Measurements from ENCODE around the gene TRAPPC3L. TPM values are rescaled to one million over a fixed set of nuclear protein-coding genes. Genes with fewer than 3 reads are reported as not detected.

The TRAPPC3L gene
- polyA plus RNA-seq (2013) = 0.03 TPM

DNA sequence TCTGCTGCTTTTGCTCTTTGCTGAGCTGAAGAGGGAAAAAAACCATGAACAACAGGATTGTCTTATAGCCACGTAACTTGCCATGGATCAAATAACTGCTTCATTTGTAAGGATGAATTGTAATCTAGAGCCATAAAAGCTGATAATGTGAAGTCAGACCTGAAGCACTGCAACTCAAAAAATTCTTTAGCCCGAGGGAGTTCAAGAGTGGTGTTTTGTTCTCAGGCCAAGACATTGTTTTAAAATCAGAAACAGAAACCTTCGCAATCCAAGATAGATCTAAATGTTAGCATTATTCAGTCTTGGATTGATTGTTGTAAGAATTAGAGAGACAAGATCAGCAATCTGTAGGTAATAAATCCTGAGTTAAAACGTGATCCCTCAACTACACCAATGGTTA lies at the start of gene TRAPPC3L:
Gene TRAPPC3L, minus strand, starts transcription at position 34 of the 400 bp plus-strand sequence. CDS start 170 bp downstream, outside the sequence.
- no peak within 1 kb of the TSS for H3K4me3 ChIP-seq (ENCODE audit: control insufficient read depth in 1 of 7, extremely low read depth in 1 of 7, insufficient read depth in 4 of 7, low read depth in 2 of 7, low read length in 6 of 7)
- H3K27ac ChIP-seq (ENCODE audit: insufficient read depth in 1 of 2, low read depth in 1 of 2, low read length in 2 of 2, poor library complexity in 1 of 2, severe bottlenecking in 2 of 2) = no peak within 1 kb of the TSS
- no peaks in the 10 kb centered on the region for H3K4me1 ChIP-seq (ENCODE audit: control extremely low read depth in 1 of 4, control insufficient read depth in 4 of 4, insufficient read depth in 4 of 4, low read length in 3 of 4)
- POLR2A ChIA-PET = no interaction called here
- CTCF ChIA-PET = interaction anchor here (1.3 kb wide), 1 partner anchor 10 kb away, joined by 4 read pairs; no protein-coding TSS in a partner anchor
- no peaks in the 10 kb centered on the region for H3K36me3 ChIP-seq (ENCODE audit: control insufficient read depth in 4 of 4, insufficient read depth in 4 of 4, low read length in 3 of 4)
- WGBS (ENCODE audit: insufficient coverage) = 96% methylated on average over 3 of the region's 4 CpGs
- no peak for DNase-seq
- H3K27me3 ChIP-seq (replicated peaks in 2 of 5; ENCODE audit: control insufficient read depth in 4 of 5, insufficient read depth in 5 of 5, low read length in 4 of 5) = peaks cover 0 to 2% (median 0%) of the 10 kb centered on the region in 5 experiments
- no peaks in the 10 kb centered on the region for H3K9me3 ChIP-seq (ENCODE audit: control extremely low read depth in 1 of 5, control insufficient read depth in 4 of 5, insufficient read depth in 2 of 5, low read depth in 1 of 5, low read length in 4 of 5)

DNA sequence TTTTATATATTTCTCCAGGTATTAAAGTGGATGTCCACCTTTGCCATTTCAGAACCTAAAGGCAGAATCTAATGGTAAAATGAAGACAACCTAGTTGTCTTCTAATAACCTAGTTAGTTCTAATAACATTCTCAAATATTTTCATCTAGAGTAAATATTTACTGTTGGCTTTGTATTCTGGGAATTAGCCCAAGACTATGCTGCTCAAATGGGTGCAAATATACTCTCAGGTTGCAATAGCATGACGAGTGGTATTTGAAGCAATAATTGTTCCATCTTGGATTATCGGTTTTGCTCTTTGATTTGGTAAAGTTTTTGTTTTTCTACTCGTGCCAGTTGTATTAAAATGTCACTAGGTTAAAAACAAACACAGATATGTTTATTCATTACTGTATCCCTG lies 49.8 kb upstream of the TRAPPC3L start:
- CTCF ChIA-PET = interaction anchor here (1.1 kb wide), 1 partner anchor 24 kb away, joined by 3 read pairs; the partner anchor contains the start of gene RWDD1
- Histone ChIP-seq H3K4me1 (ENCODE audit: control extremely low read depth in 1 of 4, control insufficient read depth in 4 of 4, insufficient read depth in 4 of 4, low read length in 3 of 4) (no peaks in the 10 kb centered on the region), H3K4me3 (ENCODE audit: control insufficient read depth in 1 of 7, extremely low read depth in 1 of 7, insufficient read depth in 4 of 7, low read depth in 2 of 7, low read length in 6 of 7) (no peak overlapping the region), H3K27me3 (replicated peaks in 2 of 5; ENCODE audit: control insufficient read depth in 4 of 5, insufficient read depth in 5 of 5, low read length in 4 of 5) (no peaks in the 10 kb centered on the region), H3K9me3 (ENCODE audit: control extremely low read depth in 1 of 5, control insufficient read depth in 4 of 5, insufficient read depth in 2 of 5, low read depth in 1 of 5, low read length in 4 of 5) (no peaks in the 10 kb centered on the region), H3K27ac (ENCODE audit: insufficient read depth in 1 of 2, low read depth in 1 of 2, low read length in 2 of 2, poor library complexity in 1 of 2, severe bottlenecking in 2 of 2) (no peak overlapping the region), H3K36me3 (ENCODE audit: control insufficient read depth in 4 of 4, insufficient read depth in 4 of 4, low read length in 3 of 4) (peaks cover 10 to 38% (median 22%) of the 10 kb centered on the region in 4 experiments)
- no peak for DNase-seq
- WGBS (ENCODE audit: insufficient coverage) = no CpG with 5 or more reads among the region's 3 CpGs
- POLR2A ChIA-PET = no interaction called here

GRCh38 chr6:116586738-116587137 lies 41.3 kb upstream of the TRAPPC3L start:
- ChIA-PET POLR2A (no interaction called here), CTCF (no interaction called here)
- no CpG with 5 or more reads among the region's 2 CpGs for WGBS (ENCODE audit: insufficient coverage)
- H3K27ac ChIP-seq (ENCODE audit: insufficient read depth in 1 of 2, low read depth in 1 of 2, low read length in 2 of 2, poor library complexity in 1 of 2, severe bottlenecking in 2 of 2) = no peak overlapping the region
- H3K36me3 ChIP-seq (ENCODE audit: control insufficient read depth in 4 of 4, insufficient read depth in 4 of 4, low read length in 3 of 4) = peaks cover 10 to 58% (median 28%) of the 10 kb centered on the region in 4 experiments
- H3K27me3 ChIP-seq (replicated peaks in 2 of 5; ENCODE audit: control insufficient read depth in 4 of 5, insufficient read depth in 5 of 5, low read length in 4 of 5) = no peaks in the 10 kb centered on the region
- no peak overlapping the region for H3K4me3 ChIP-seq (ENCODE audit: control insufficient read depth in 1 of 7, extremely low read depth in 1 of 7, insufficient read depth in 4 of 7, low read depth in 2 of 7, low read length in 6 of 7)
- peaks cover 0 to 6% (median 0%) of the 10 kb centered on the region in 5 experiments for H3K9me3 ChIP-seq (ENCODE audit: control extremely low read depth in 1 of 5, control insufficient read depth in 4 of 5, insufficient read depth in 2 of 5, low read depth in 1 of 5, low read length in 4 of 5)
- DNase-seq = no peak
- H3K4me1 ChIP-seq (ENCODE audit: control extremely low read depth in 1 of 4, control insufficient read depth in 4 of 4, insufficient read depth in 4 of 4, low read length in 3 of 4) = no peaks in the 10 kb centered on the region

GRCh38 chr6:116586276-116586675 lies 40.8 kb upstream of the TRAPPC3L start:
- Histone ChIP-seq H3K36me3 (ENCODE audit: control insufficient read depth in 4 of 4, insufficient read depth in 4 of 4, low read length in 3 of 4) (peaks cover 12 to 57% (median 25%) of the 10 kb centered on the region in 4 experiments), H3K4me3 (ENCODE audit: control insufficient read depth in 1 of 7, extremely low read depth in 1 of 7, insufficient read depth in 4 of 7, low read depth in 2 of 7, low read length in 6 of 7) (no peak overlapping the region), H3K27ac (ENCODE audit: insufficient read depth in 1 of 2, low read depth in 1 of 2, low read length in 2 of 2, poor library complexity in 1 of 2, severe bottlenecking in 2 of 2) (no peak overlapping the region), H3K9me3 (ENCODE audit: control extremely low read depth in 1 of 5, control insufficient read depth in 4 of 5, insufficient read depth in 2 of 5, low read depth in 1 of 5, low read length in 4 of 5) (peaks cover 0 to 6% (median 0%) of the 10 kb centered on the region in 5 experiments), H3K4me1 (ENCODE audit: control extremely low read depth in 1 of 4, control insufficient read depth in 4 of 4, insufficient read depth in 4 of 4, low read length in 3 of 4) (no peaks in the 10 kb centered on the region), H3K27me3 (replicated peaks in 2 of 5; ENCODE audit: control insufficient read depth in 4 of 5, insufficient read depth in 5 of 5, low read length in 4 of 5) (no peaks in the 10 kb centered on the region)
- POLR2A ChIA-PET = no interaction called here
- DNase-seq = no peak
- CTCF ChIA-PET = no interaction called here

DNA sequence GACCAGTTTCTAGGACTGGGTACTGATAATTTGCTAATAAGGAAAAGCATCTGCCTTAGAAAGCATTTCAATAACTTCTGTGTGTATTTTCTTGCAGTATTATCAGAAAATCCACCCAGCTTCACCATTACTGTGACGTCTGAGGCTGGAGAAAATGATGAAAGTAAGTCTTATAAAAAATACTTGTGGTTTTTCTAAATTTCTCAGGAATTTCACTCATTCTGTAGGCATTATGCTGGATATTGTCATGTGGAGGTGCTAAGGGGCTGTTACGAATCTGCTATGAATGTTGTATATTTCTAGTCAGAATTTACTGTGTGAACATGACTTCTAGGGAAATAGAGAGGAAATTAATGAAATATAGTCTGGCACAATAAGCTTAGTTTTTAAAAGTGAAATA lies 34.7 kb upstream of the TRAPPC3L start:
- CTCF ChIA-PET = no interaction called here
- Histone ChIP-seq H3K4me3 (ENCODE audit: control insufficient read depth in 1 of 7, extremely low read depth in 1 of 7, insufficient read depth in 4 of 7, low read depth in 2 of 7, low read length in 6 of 7) (no peak overlapping the region), H3K4me1 (ENCODE audit: control extremely low read depth in 1 of 4, control insufficient read depth in 4 of 4, insufficient read depth in 4 of 4, low read length in 3 of 4) (no peaks in the 10 kb centered on the region), H3K36me3 (ENCODE audit: control insufficient read depth in 4 of 4, insufficient read depth in 4 of 4, low read length in 3 of 4) (peaks cover 20 to 28% (median 24%) of the 10 kb centered on the region in 4 experiments), H3K27me3 (replicated peaks in 2 of 5; ENCODE audit: control insufficient read depth in 4 of 5, insufficient read depth in 5 of 5, low read length in 4 of 5) (no peaks in the 10 kb centered on the region), H3K9me3 (ENCODE audit: control extremely low read depth in 1 of 5, control insufficient read depth in 4 of 5, insufficient read depth in 2 of 5, low read depth in 1 of 5, low read length in 4 of 5) (no peaks in the 10 kb centered on the region), H3K27ac (ENCODE audit: insufficient read depth in 1 of 2, low read depth in 1 of 2, low read length in 2 of 2, poor library complexity in 1 of 2, severe bottlenecking in 2 of 2) (no peak overlapping the region)
- DNase-seq = no peak
- POLR2A ChIA-PET = no interaction called here
- WGBS (ENCODE audit: insufficient coverage) = 100% methylated on average over 1 of the region's 2 CpGs

DNA sequence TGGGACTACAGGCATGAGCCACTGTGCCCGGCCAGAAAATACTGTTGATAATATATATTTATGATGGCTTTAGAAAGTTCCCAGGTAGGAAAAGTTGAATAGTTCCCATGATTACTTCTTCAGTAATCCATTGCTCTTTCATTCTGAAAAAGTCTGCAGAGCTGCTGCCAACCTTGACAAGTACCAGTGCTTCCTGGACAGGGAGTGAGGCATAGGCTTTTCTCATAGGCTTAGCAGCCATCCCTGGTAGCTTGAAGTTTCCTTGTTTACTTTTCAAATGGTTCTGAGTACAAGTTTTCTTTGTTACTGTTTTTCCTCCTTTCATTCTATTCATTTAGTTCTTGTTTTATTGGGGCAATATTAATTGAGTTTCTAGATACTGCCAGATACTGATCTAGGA lies 33.7 kb upstream of the TRAPPC3L start:
- POLR2A ChIA-PET = no interaction called here
- no peaks in the 10 kb centered on the region for H3K9me3 ChIP-seq (ENCODE audit: control extremely low read depth in 1 of 5, control insufficient read depth in 4 of 5, insufficient read depth in 2 of 5, low read depth in 1 of 5, low read length in 4 of 5)
- no peaks in the 10 kb centered on the region for H3K4me1 ChIP-seq (ENCODE audit: control extremely low read depth in 1 of 4, control insufficient read depth in 4 of 4, insufficient read depth in 4 of 4, low read length in 3 of 4)
- H3K27me3 ChIP-seq (replicated peaks in 2 of 5; ENCODE audit: control insufficient read depth in 4 of 5, insufficient read depth in 5 of 5, low read length in 4 of 5) = no peaks in the 10 kb centered on the region
- DNase-seq = no peak
- H3K4me3 ChIP-seq (ENCODE audit: control insufficient read depth in 1 of 7, extremely low read depth in 1 of 7, insufficient read depth in 4 of 7, low read depth in 2 of 7, low read length in 6 of 7) = no peak overlapping the region
- WGBS (ENCODE audit: insufficient coverage) = no CpG with 5 or more reads among the region's 1 CpG
- peaks cover 13 to 28% (median 20%) of the 10 kb centered on the region in 4 experiments for H3K36me3 ChIP-seq (ENCODE audit: control insufficient read depth in 4 of 4, insufficient read depth in 4 of 4, low read length in 3 of 4)
- no peak overlapping the region for H3K27ac ChIP-seq (ENCODE audit: insufficient read depth in 1 of 2, low read depth in 1 of 2, low read length in 2 of 2, poor library complexity in 1 of 2, severe bottlenecking in 2 of 2)
- CTCF ChIA-PET = interaction anchor here (0.8 kb wide), 1 partner anchor 13 kb away, joined by 3 read pairs; no protein-coding TSS in a partner anchor

DNA sequence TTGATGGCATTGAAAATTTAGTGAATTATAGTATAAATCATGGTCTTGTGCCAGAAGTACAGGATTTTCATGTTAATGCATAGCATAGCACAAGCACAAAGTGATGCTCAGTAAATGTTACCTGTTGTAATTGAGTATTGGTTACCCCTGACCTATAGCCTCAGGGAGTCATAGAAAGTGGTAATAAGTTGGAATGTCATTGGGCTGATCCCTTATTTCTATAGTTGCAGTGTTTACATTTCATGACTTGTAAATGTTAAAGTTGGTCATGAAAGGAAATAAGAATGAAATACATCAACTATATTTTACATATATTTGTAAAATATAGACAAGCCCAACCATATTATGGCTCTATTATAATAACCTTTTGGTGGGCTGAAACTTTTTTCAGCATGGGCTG lies 32.9 kb upstream of the TRAPPC3L start:
- POLR2A ChIA-PET = no interaction called here
- Histone ChIP-seq H3K4me1 (ENCODE audit: control extremely low read depth in 1 of 4, control insufficient read depth in 4 of 4, insufficient read depth in 4 of 4, low read length in 3 of 4) (peaks cover 0 to 2% (median under 1%) of the 10 kb centered on the region in 4 experiments), H3K9me3 (ENCODE audit: control extremely low read depth in 1 of 5, control insufficient read depth in 4 of 5, insufficient read depth in 2 of 5, low read depth in 1 of 5, low read length in 4 of 5) (no peaks in the 10 kb centered on the region), H3K4me3 (ENCODE audit: control insufficient read depth in 1 of 7, extremely low read depth in 1 of 7, insufficient read depth in 4 of 7, low read depth in 2 of 7, low read length in 6 of 7) (no peak overlapping the region), H3K36me3 (ENCODE audit: control insufficient read depth in 4 of 4, insufficient read depth in 4 of 4, low read length in 3 of 4) (peaks cover 12 to 24% (median 17%) of the 10 kb centered on the region in 4 experiments), H3K27ac (ENCODE audit: insufficient read depth in 1 of 2, low read depth in 1 of 2, low read length in 2 of 2, poor library complexity in 1 of 2, severe bottlenecking in 2 of 2) (no peak overlapping the region), H3K27me3 (replicated peaks in 2 of 5; ENCODE audit: control insufficient read depth in 4 of 5, insufficient read depth in 5 of 5, low read length in 4 of 5) (no peaks in the 10 kb centered on the region)
- CTCF ChIA-PET = interaction anchor here (1.1 to 1.5 kb wide), 3 partner anchors 13 to 18 kb away, joined by 3 to 5 read pairs (median 5); no protein-coding TSS in a partner anchor
- no peak for DNase-seq
